T1000 (cell line): ENCODE results near the gene C5AR1.
"Not testable (repeated sequence)": the region's sequence is repeated elsewhere in the genome, so short reads cannot be mapped to it uniquely, and the experiment has no call there.

Experiments used
- DNase-seq: peaks from one replicate; lab custom pipeline; 2025; ENCODE audit warnings: mixed read lengths; lab: John Stamatoyannopoulos, UW

Gene C5AR1

DNA sequence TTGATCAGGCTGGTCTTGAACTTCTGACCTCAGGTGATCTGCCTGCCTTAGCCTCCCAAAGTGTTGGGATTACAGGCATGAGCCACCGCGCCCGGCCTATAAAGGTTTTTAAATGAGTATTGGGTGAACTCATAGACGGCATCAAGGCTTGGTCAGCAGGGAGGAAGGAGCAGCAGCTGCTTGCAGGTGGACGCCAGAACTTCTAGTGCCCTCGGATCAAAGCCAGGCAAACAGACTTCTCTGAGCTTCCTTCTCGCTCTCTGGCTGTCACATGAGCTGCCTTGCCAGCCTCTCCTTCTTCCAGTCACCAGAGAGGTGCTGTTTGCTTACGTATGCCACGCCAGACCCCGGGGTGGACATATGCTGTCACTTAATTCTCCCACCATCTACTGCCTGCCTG is 55.8 kb downstream of the C5AR1 start:
- DNase-seq: not testable (repeated sequence)

DNA sequence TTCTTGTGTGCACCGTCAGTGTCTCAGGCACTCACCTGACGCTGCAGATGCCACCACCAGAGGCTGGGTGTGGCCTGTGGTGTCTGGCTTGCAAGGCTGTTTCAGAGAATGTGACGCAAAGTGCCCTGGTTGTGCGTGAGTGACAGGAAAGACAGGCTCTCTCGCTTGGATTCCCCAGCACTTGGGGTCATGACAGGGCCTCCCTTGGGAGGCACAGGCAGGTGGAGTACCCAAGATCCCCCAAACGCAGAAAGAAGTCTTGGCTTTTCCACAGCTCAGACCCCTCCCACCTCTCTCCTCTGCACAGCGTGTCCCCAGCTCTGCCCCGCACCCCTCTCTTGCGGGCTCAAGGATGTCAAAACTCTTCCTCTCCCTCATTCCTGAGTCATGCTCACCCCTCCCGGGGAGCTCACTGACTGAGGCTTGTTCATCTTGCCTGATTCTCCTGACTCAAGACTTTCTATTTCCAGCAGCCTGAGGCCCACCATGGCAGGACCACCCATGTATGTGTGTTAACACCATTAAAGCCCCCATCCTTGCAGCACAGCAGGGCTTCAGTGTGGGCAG is 60.5 kb downstream of the C5AR1 start:
- DNase-seq: peak; percentile 11

DNA sequence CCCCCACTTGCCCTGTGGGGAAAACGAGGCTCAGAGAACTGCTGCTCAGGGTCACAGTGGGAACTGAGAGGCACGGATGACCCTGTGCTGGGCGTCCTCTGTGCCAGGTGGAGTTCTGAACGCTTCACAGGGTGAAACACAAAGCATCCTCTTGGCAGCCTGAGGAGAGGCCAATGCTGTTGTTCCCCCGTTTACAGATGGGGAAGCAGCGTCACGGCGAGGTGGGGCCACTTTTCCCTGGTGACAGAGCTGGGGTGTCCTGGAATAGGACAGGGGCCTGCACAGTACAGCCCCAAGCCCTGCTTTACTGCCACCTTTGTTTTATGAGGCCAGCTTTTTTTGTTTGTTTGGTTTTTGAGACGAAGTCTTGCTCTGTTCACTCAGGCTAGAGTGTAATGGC is 61.6 kb downstream of the C5AR1 start:
- DNase-seq: no peak
